ENCODE data around the gene FECH. TPM values are rescaled to one million over a fixed set of nuclear protein-coding genes. Genes with fewer than 3 reads are reported as not detected.

The FECH gene
- total and polyA plus RNA-seq, 9 of the 15 experiments (the other 6 are each of a cell fraction or from before 2014, with no cell fraction given) = 19.8 to 170 (median 56.8) TPM

- TF ChIP-seq ATF7 (IDR thresholded peaks at IDR 0.05) (peak; percentile 54), NFIC (IDR thresholded peaks at IDR 0.05) (no peak), NR2F6 (CRISPR knock-in tag; IDR thresholded peaks at IDR 0.05) (no peak), GTF2A2 (tag; IDR thresholded peaks at IDR 0.05) (no peak), SMAD1 (IDR thresholded peaks at IDR 0.05; ENCODE audit: low read depth, low read length, partially characterized antibody) (no peak), ESRRB (CRISPR knock-in tag; IDR thresholded peaks at IDR 0.05; ENCODE audit: borderline replicate concordance) (no peak), MYC (IDR thresholded peaks at IDR 0.05; ENCODE audit: low read depth, low read length) (0 out of 2 replicates have a peak, but pooled peaks have one; percentile 34), MYC (CRISPR knock-in tag; IDR thresholded peaks at IDR 0.05; ENCODE audit: borderline replicate concordance, low read depth) (no peak), CBX8 (IDR thresholded peaks at IDR 0.05; ENCODE audit: borderline replicate concordance, extremely low read depth, low read depth, low read length, poor library complexity, severe bottlenecking) (no peak), BRF2 (IDR thresholded peaks at IDR 0.05; ENCODE audit: borderline replicate concordance, insufficient read depth, insufficient read length) (no peak), THAP12 (CRISPR knock-in tag; IDR thresholded peaks at IDR 0.05) (peak; percentile 57; the same call in 1 of the 2 replicates), VEZF1 (CRISPR knock-in tag; IDR thresholded peaks at IDR 0.05) (peak; percentile 37), BRD9 (IDR thresholded peaks at IDR 0.05; ENCODE audit: low read depth, partially characterized antibody) (no peak), NR1H2 (CRISPR knock-in tag; IDR thresholded peaks at IDR 0.05) (no peak), ELK3 (CRISPR knock-in tag; IDR thresholded peaks at IDR 0.05) (no peak), FOXJ3 (CRISPR knock-in tag; IDR thresholded peaks at IDR 0.05) (no peak), NEUROD1 (IDR thresholded peaks at IDR 0.05; ENCODE audit: borderline replicate concordance, low read depth, low read length, partially characterized antibody) (no peak), HMBOX1 (IDR thresholded peaks at IDR 0.05) (no peak), RBM34 (IDR thresholded peaks at IDR 0.05; ENCODE audit: borderline replicate concordance, insufficient read depth, low read length) (no peak), ZBTB7A (IDR thresholded peaks at IDR 0.05; ENCODE audit: borderline replicate concordance, control insufficient read depth, low read depth, low read length) (peak; percentile 64; the same call in 1 of the 2 replicates)
Observed at GRCh38 chr18:57586251-57587049, at the start of gene FECH (continued).
